Glutamatergic neuron (in vitro differentiated cells): ENCODE measurements around the gene PARVB. TPM values are rescaled to one million over a fixed set of nuclear protein-coding genes. Genes with fewer than 3 reads are reported as not detected.

Source experiments
- DNase-seq: peaks from one replicate; pipeline ENCODE4 v3.0.0; 2022
- H3K27ac Mint-ChIP-seq: one replicate; pipeline ENCODE4 v1.8.0; 2020; ENCODE audit warnings: mild to moderate bottlenecking, mixed read lengths, inconsistent platforms; ENCODE audit not compliant: unreplicated experiment
- H3K27me3 Mint-ChIP-seq: one replicate; pipeline ENCODE4 v1.8.0; 2020; ENCODE audit warnings: mild to moderate bottlenecking, moderate library complexity, mixed read lengths, inconsistent platforms; ENCODE audit not compliant: unreplicated experiment
- H3K36me3 Mint-ChIP-seq: one replicate; pipeline ENCODE4 v1.8.0; 2020; ENCODE audit warnings: mild to moderate bottlenecking, mixed read lengths, inconsistent platforms; ENCODE audit not compliant: unreplicated experiment
- H3K4me1 Mint-ChIP-seq: one replicate; pipeline ENCODE4 v1.8.0; 2020; ENCODE audit warnings: mild to moderate bottlenecking, low read depth, mixed read lengths, inconsistent platforms; ENCODE audit not compliant: unreplicated experiment
- H3K4me3 Mint-ChIP-seq: one replicate; pipeline ENCODE4 v1.8.0; 2020; ENCODE audit warnings: mild to moderate bottlenecking, mixed read lengths, inconsistent platforms; ENCODE audit not compliant: unreplicated experiment
- H3K9me3 Mint-ChIP-seq: one replicate; pipeline ENCODE4 v1.8.0; 2020; ENCODE audit warnings: mild to moderate bottlenecking, moderate library complexity, mixed read lengths, inconsistent platforms; ENCODE audit not compliant: unreplicated experiment
- total RNA-seq: library from RNA; stranded (reverse); fragmentation: NEBNext Ultra II Directional; extraction: Animal tissue kit (Norgen Biotek cat#: 25700); gene quantifications from one replicate; pipeline ENCODE4 v1.2.1, GENCODE V29; 2021; ENCODE audit not compliant: unreplicated experiment
- TF ChIP-seq, protein P1 (sequence below): fragments of 200-600 bp; sonication (generic); IDR thresholded peaks from one replicate; pipeline ENCODE4 v1.5.0; 2021; ENCODE audit not compliant: partially characterized antibody, unreplicated experiment

Gene PARVB
- total RNA-seq, 1 donor from 2014 or later = 7.7 TPM

DNA sequence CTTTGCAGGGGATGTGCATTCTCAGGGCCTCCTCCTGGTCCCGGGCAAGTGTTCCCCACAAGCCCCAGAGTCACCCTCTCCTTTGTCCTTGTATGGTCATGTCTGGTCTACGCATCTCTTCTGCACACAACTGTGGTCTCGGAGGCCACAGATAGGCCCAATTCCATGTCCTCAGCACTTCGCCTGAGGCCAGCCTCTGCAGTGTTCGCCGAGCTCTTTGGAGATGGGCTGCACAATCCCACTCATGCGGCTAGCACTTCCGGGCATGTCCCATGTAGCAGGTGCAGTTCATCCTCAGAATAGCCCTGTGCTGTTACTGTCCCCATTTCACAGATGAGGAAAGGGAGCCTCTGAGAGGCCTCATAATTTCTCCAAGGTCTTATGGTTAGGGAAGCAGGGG, 164.2 kb downstream of the PARVB start:
- H3K4me3 Mint-ChIP-seq = no peak overlapping the region
- no peak overlapping the region for H3K27ac Mint-ChIP-seq
- DNase-seq = no peak
- H3K9me3 Mint-ChIP-seq = peaks cover 7% of the 10 kb centered on the region
- no peaks in the 10 kb centered on the region for H3K4me1 Mint-ChIP-seq
- TF ChIP-seq, protein P1, sequence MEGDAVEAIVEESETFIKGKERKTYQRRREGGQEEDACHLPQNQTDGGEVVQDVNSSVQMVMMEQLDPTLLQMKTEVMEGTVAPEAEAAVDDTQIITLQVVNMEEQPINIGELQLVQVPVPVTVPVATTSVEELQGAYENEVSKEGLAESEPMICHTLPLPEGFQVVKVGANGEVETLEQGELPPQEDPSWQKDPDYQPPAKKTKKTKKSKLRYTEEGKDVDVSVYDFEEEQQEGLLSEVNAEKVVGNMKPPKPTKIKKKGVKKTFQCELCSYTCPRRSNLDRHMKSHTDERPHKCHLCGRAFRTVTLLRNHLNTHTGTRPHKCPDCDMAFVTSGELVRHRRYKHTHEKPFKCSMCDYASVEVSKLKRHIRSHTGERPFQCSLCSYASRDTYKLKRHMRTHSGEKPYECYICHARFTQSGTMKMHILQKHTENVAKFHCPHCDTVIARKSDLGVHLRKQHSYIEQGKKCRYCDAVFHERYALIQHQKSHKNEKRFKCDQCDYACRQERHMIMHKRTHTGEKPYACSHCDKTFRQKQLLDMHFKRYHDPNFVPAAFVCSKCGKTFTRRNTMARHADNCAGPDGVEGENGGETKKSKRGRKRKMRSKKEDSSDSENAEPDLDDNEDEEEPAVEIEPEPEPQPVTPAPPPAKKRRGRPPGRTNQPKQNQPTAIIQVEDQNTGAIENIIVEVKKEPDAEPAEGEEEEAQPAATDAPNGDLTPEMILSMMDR = no peak
- H3K36me3 Mint-ChIP-seq = no peaks in the 10 kb centered on the region
- H3K27me3 Mint-ChIP-seq = peaks cover 2% of the 10 kb centered on the region

DNA sequence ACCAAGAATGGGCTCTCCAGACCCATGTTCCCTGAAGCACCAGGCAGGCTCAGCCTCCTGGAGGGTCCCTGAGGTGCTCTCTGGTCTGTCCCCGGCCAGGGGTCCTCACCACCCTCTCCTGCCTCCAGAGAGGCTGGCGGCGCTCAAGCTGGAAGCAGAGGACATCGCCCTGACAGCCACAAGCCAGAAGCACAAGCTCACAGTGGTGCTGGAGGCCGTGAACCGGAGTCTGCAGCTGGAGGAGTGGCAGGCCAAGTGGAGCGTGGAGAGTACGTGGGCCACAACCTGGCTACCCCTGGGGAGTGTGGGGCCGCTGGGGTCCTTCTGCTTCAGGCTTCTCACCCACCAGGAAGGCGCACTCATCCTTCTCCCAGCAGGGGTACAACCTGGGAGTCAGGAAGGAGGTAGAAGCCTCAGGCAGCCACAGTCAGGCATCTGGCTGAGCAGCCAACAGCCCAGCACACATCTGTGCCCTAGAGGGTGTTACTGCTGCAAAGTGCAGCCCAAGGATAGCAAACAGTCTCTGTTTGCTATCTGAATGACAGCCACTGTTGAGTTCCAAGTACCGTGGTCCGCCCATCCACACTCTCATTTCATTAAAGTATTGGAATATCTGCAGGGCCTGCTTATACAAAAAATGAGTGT, 165.0 kb downstream of the PARVB start:
- DNase-seq = no peak
- Mint-ChIP-seq H3K27ac (no peak overlapping the region), H3K27me3 (peaks cover 2% of the 10 kb centered on the region), H3K36me3 (no peaks in the 10 kb centered on the region), H3K9me3 (peaks cover 7% of the 10 kb centered on the region), H3K4me3 (no peak overlapping the region), H3K4me1 (no peaks in the 10 kb centered on the region)
- TF ChIP-seq, protein P1 = no peak

DNA sequence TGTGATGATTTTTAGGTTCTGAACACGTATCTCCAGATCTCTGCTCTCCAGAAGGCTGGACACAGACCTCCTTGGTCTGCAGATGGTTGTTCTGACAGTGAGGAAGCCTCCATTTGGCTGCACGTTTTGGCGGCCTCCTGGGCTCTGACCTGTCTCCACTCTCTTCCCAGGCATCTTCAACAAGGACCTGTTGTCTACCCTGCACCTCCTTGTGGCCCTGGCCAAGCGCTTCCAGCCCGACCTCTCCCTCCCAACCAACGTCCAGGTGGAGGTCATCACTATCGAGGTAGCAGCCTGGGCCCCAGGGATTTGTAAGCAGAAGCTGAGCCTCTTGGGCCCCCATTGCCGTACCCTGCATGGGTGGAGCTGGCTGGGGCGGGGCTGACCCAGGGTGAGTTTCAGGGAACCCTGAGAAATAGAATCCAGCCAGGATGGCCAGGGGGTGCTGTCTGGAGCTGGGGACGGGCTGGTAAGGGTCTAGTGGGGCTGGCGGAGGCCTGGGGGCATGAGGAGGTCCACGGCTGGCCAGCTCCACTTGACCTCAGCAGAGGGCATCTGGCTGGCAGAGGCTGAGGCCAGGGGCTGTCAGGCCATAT, 166.4 kb downstream of the PARVB start:
- Mint-ChIP-seq H3K36me3 (no peaks in the 10 kb centered on the region), H3K9me3 (peaks cover 7% of the 10 kb centered on the region), H3K4me1 (no peaks in the 10 kb centered on the region)

GRCh38 chr22:44191036-44191454, 166.9 kb downstream of the PARVB start:
- Mint-ChIP-seq H3K4me1 (peaks cover 2% of the 10 kb centered on the region), H3K4me3 (no peak overlapping the region), H3K27me3 (no peaks in the 10 kb centered on the region), H3K9me3 (peaks cover 7% of the 10 kb centered on the region), H3K36me3 (no peaks in the 10 kb centered on the region), H3K27ac (no peak overlapping the region)
- no peak for DNase-seq
- TF ChIP-seq, protein P1 = no peak

More for the DNA sequence above, 166.4 kb downstream of the PARVB start:
- Mint-ChIP-seq H3K27ac (no peak overlapping the region), H3K4me3 (no peak overlapping the region), H3K27me3 (peaks cover under 1% of the 10 kb centered on the region)
- TF ChIP-seq, protein P1 = no peak
- DNase-seq = no peak

DNA sequence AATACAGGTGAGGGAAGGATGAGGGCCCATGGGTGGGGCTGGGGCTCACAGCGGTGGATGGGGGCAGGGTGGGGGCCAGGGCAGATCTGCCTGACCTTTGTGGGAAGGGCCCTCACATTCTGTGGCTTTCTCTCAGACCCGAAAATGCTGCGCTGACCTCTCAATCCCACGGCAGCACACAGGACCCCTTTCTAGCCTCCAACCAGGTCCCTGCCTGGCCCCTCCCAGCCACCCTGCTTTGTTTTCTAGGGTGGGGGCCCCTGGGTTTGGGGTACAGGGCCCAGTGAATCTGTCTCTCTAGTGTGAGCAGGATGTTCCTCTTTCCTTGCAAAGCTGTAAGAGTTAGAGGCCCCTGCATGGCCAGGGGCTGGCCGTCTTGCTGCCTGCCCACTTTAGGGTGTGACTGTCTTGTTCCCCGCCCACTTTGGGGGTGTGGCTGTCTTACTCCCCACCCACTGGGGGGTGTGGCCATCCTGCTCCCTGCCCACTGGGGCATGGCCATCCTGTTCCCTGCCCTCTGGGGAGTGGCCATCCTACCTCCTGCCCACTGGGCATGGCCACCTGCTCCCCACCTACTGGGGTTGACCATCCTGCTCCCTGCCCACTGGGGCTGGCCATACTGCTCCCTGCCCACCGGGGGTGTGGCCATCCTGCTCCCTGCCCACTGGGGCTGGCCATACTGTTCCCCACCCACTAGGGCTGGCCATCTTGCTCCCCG, 168.2 kb downstream of the PARVB start:
- Mint-ChIP-seq H3K27me3 (no peaks in the 10 kb centered on the region), H3K4me3 (no peak overlapping the region), H3K27ac (no peak overlapping the region), H3K9me3 (peaks cover 6% of the 10 kb centered on the region), H3K36me3 (no peaks in the 10 kb centered on the region), H3K4me1 (peaks cover 2% of the 10 kb centered on the region)
- DNase-seq = no peak
- TF ChIP-seq, protein P1 = no peak
